K562 (cell line): Measurements from ENCODE around the gene FHIT. TPM values are rescaled to one million over a fixed set of nuclear protein-coding genes. Genes with fewer than 3 reads are reported as not detected.

Experiments used
- ATAC-seq: fragments of 200-7000 bp; cut with Tn5 transposase; 3 replicates; pipeline ENCODE4 v1.9.1; 2020; ENCODE audit warnings: moderate library complexity
- BruUV-seq: library from RNA; stranded (reverse); fragments of 400-500 nt; replicated peaks from 2 replicates; lab custom pipeline; 2021; lab: Mats Ljungman, UMichigan
- CTCF ChIA-PET: fragments of 300-600 bp; formaldehyde crosslinking; extraction: SDS; loops from one replicate; lab custom pipeline; 2021; ENCODE audit warnings: low intra/inter-chr PET ratio; lab: Yijun Ruan, JAX
- POLR2A ChIA-PET: fragments of 300-600, 350-650 bp; sonication (Branson Sonifier 250); formaldehyde crosslinking; extraction: SDS; loops from one replicate; lab custom pipeline; 2021; ENCODE audit warnings: antibody characterized with exemption, inconsistent platforms; lab: Yijun Ruan, JAX
- DNase-seq, 4 experiments: peaks; one replicate each; pipeline versions ENCODE4 v3.0.0 to v3.0.0-alpha.2; 2011 to 2018; ENCODE audit warnings: low spot score in 3 of 4, mixed read lengths in 3 of 4; ENCODE audit errors: extremely low read depth in 1 of 4
- FAIRE-seq: peaks from 2 replicates; lab custom pipeline; 2011; peaks lifted over from hg19 to GRCh38; lab: Jason Lieb, UNC
- H2AFZ ChIP-seq: 2 replicates; pipeline ENCODE4 v1.6.0; 2011; ENCODE audit warnings: low read depth, low read length, control low read depth, inconsistent platforms
- H3K27ac ChIP-seq: fragments of 200-600 bp; 3 replicates; pipeline ENCODE4 v1.8.0; 2011; ENCODE audit warnings: low read depth, mild to moderate bottlenecking, control low read depth, inconsistent platforms, low read length, moderate library complexity, mixed read lengths; ENCODE audit errors: extremely low read depth
- H3K27me3 ChIP-seq, 2 experiments: fragments of 300-600 bp in 1 of 2; 2 replicates in 1 of 2; 3 replicates in 1 of 2; pipeline versions ENCODE4 v1.6.0 to v1.8.0; 2011; ENCODE audit warnings: inconsistent platforms in 2 of 2, low read length in 2 of 2, mild to moderate bottlenecking in 1 of 2, mixed read lengths in 1 of 2, moderate library complexity in 1 of 2; ENCODE audit not compliant: control insufficient read depth in 2 of 2, insufficient read depth in 2 of 2
- H3K36me3 ChIP-seq: fragments of 300-600 bp; 3 replicates; pipeline ENCODE4 v1.8.0; 2011; ENCODE audit warnings: mild to moderate bottlenecking, low read length, inconsistent platforms; ENCODE audit not compliant: control insufficient read depth, insufficient read depth
- H3K4me1 ChIP-seq, 2 experiments: fragments of 200-600 bp in 1 of 2; replicated peaks in 1 of 2; 2 replicates in 1 of 2; 3 replicates in 1 of 2; pipeline versions ENCODE4 v1.5.1 to v1.8.0; 2011; ENCODE audit warnings: inconsistent platforms in 2 of 2, low read length in 2 of 2, mild to moderate bottlenecking in 1 of 2, mixed read lengths in 1 of 2, moderate library complexity in 1 of 2; ENCODE audit not compliant: control insufficient read depth in 2 of 2, insufficient read depth in 2 of 2
- H3K4me2 ChIP-seq: 2 replicates; pipeline ENCODE4 v1.6.1; 2011; ENCODE audit warnings: low read length, control low read depth, inconsistent platforms, mixed read lengths; ENCODE audit not compliant: insufficient read depth
- H3K4me3 ChIP-seq: fragments of 200-600 bp; sonication (generic), shearing (Covaris generic); 2 replicates; pipeline ENCODE4 v1.5.1; 2016; ENCODE audit warnings: control low read depth, inconsistent platforms
- H3K79me2 ChIP-seq: fragments of 200-600 bp; 3 replicates; pipeline ENCODE4 v1.8.0; 2011; ENCODE audit warnings: low read length, inconsistent platforms; ENCODE audit not compliant: control insufficient read depth, insufficient read depth
- H3K9ac ChIP-seq, 2 experiments: 2 replicates each; pipeline versions ENCODE4 v1.6.0 to v1.6.1; 2011; ENCODE audit warnings: low read depth in 2 of 2, low read length in 2 of 2, control low read depth in 1 of 2, inconsistent platforms in 1 of 2, mild to moderate bottlenecking in 1 of 2, mixed read lengths in 1 of 2; ENCODE audit not compliant: insufficient read depth in 1 of 2
- H3K9me1 ChIP-seq: one replicate; pipeline ENCODE4 v1.6.0; 2011; ENCODE audit warnings: inconsistent platforms, mild to moderate bottlenecking, low read length, moderate library complexity; ENCODE audit not compliant: control insufficient read depth, insufficient read depth
- H3K9me3 ChIP-seq: replicated peaks from 2 replicates; pipeline ENCODE4 v1.5.1; 2011; ENCODE audit warnings: low read depth, low read length, inconsistent platforms; ENCODE audit not compliant: control insufficient read depth, insufficient read depth
- H4K20me1 ChIP-seq: replicated peaks from 2 replicates; pipeline ENCODE4 v1.6.1; 2011; ENCODE audit warnings: low read length, inconsistent platforms, mixed read lengths; ENCODE audit not compliant: control insufficient read depth, insufficient read depth
- CEBPG ChIP-seq, 3 experiments: fragments of 200-800 bp in 1 of 3; sonication (Bioruptor generic) in 1 of 3; sonication (generic) in 1 of 3; formaldehyde crosslinking in 1 of 3; IDR thresholded peaks in 2 of 3; conservative IDR thresholded peaks in 1 of 3; 2 replicates each; pipeline versions ENCODE4 v1.6.1 to v1.8.0; 2016 to 2022; ENCODE audit warnings: missing compliant biosample characterization in 2 of 3, missing genetic modification characterization in 2 of 3, mild to moderate bottlenecking in 1 of 3, missing genetic modification reagents in 1 of 3
- ESRRA ChIP-seq: fragments of 450-650 bp; IDR thresholded peaks from 2 replicates; pipeline ENCODE4 v1.6.1; 2014; ENCODE audit warnings: low read depth, mild to moderate bottlenecking, moderate library complexity, borderline replicate concordance
- EWSR1 ChIP-seq: fragments of 450-650 bp; IDR thresholded peaks from 2 replicates; pipeline ENCODE4 v1.6.1; 2018; ENCODE audit warnings: borderline replicate concordance, mild to moderate bottlenecking, low read depth, moderate library complexity; ENCODE audit not compliant: partially characterized antibody
- NFIX ChIP-seq: fragments of 250-450 bp; sonication (Bioruptor Pico); IDR thresholded peaks from 2 replicates; pipeline ENCODE4 v1.4.0; 2020; ENCODE audit warnings: low read depth, mild to moderate bottlenecking, moderate library complexity
- OTX1 ChIP-seq: fragments of 450-650 bp; formaldehyde crosslinking; IDR thresholded peaks from 2 replicates; pipeline ENCODE4 v1.4.0; 2022; ENCODE audit warnings: mild to moderate bottlenecking
- PTRF ChIP-seq: fragments of 450-650 bp; IDR thresholded peaks from 2 replicates; pipeline ENCODE4 v1.6.1; 2016; ENCODE audit warnings: mild to moderate bottlenecking, missing genetic modification characterization, missing compliant biosample characterization
- SMARCB1 ChIP-seq: IDR thresholded peaks from 2 replicates; pipeline ENCODE4 v1.6.1; 2011; ENCODE audit warnings: improper control_type of control experiment, low read depth; ENCODE audit not compliant: insufficient read length
- SREBF2 ChIP-seq: sonication (generic); formaldehyde crosslinking; IDR thresholded peaks from 2 replicates; pipeline ENCODE4 v1.4.0; 2020; ENCODE audit warnings: mild to moderate bottlenecking, missing genetic modification reagents
- TARDBP ChIP-seq: fragments of 450-650 bp; IDR thresholded peaks from 2 replicates; pipeline ENCODE4 v1.6.1; 2016
- TOE1 ChIP-seq, 2 experiments: fragments of 450-650 bp in 1 of 2; sonication (generic) in 1 of 2; formaldehyde crosslinking in 1 of 2; IDR thresholded peaks; 2 replicates each; pipeline versions ENCODE4 v1.7.1 to v1.8.0; 2016 to 2022; ENCODE audit warnings: borderline replicate concordance in 2 of 2, mild to moderate bottlenecking in 2 of 2, antibody characterized with exemption in 1 of 2, inconsistent platforms in 1 of 2, low read depth in 1 of 2, missing genetic modification reagents in 1 of 2, moderate library complexity in 1 of 2
- ZBTB1 ChIP-seq: sonication (generic); formaldehyde crosslinking; IDR thresholded peaks from 2 replicates; pipeline ENCODE4 v1.8.1; 2023; ENCODE audit warnings: missing genetic modification reagents, low read depth, mild to moderate bottlenecking, borderline replicate concordance
- ZBTB5 ChIP-seq: fragments of 450-650 bp; IDR thresholded peaks from 2 replicates; pipeline ENCODE4 v1.6.1; 2017; ENCODE audit warnings: antibody characterized with exemption
- ZNF436 ChIP-seq: fragments of 250-450, 450-650 bp; sonication (Bioruptor Pico); formaldehyde crosslinking; IDR thresholded peaks from 2 replicates; pipeline ENCODE4 v1.7.0; 2020; ENCODE audit warnings: mild to moderate bottlenecking
- ZNF512 ChIP-seq: IDR thresholded peaks from 2 replicates; pipeline ENCODE4 v1.6.1; 2016; ENCODE audit warnings: missing genetic modification characterization, missing compliant biosample characterization
- WGBS: fragments of 100-300 bp; shearing (Covaris generic); methylation state at CpG from one replicate; pipeline ENCODE4 v1.1.6; 2016; ENCODE audit warnings: low coverage, mixed read lengths; ENCODE audit not compliant: insufficient coverage; ENCODE audit errors: missing lambda C conversion rate; 5-methylcytosine and 5-hydroxymethylcytosine counted together
- in situ Hi-C: fragments of 300-500 bp; cut with MboI; formaldehyde crosslinking; loops from 4 replicates; pipeline ENCODE4 v1.15.0; 2018; ENCODE audit warnings: inconsistent platforms, mixed read lengths
- intact Hi-C: fragments of 100-400 bp; cut with micrococcal nuclease; formaldehyde crosslinking; loops from 2 replicates; pipeline ENCODE4 v1.14.2; 2022
- polyA plus RNA-seq, 8 experiments: library from polyadenylated mRNA; depleted of rRNA in 4 of 8; stranded (reverse) in 5 of 8; unstranded in 3 of 8; fragments of >200 nt; fragmentation: Nextera tagmentation in 2 of 8; fragmentation: Illumina TruSeq in 1 of 8; extraction: Ambion mirVana in 2 of 8; extraction: Trizol in 1 of 8; gene quantifications; 2 replicates each; pipeline versions ENCODE4 v1.2.1 to v1.2.3, GENCODE V29; 2011 to 2014; ENCODE audit warnings: inconsistent platforms in 1 of 8, missing spikeins in 1 of 8
- total RNA-seq, 7 experiments: library from RNA; depleted of rRNA in 6 of 7; stranded (reverse); fragments of >200 nt in 6 of 7; fragmentation: Illumina TruSeq in 2 of 7; extraction: Trizol in 2 of 7; gene quantifications; 2 replicates each; pipeline versions ENCODE4 v1.2.1 to v1.2.3, GENCODE V29; 2011 to 2021; ENCODE audit warnings: low replicate concordance in 1 of 7

FHIT gene
- total and polyA plus RNA-seq, 9 of the 15 experiments (the other 6 are each of a cell fraction or from before 2014, with no cell fraction given), result 1.7 to 9.1 (median 4.3) TPM

- Histone ChIP-seq H2AFZ (no peak overlapping the region), H3K4me3 (no peak overlapping the region), H4K20me1 (no peaks in the 10 kb centered on the region), H3K36me3 (no peaks in the 10 kb centered on the region), H3K4me2 (no peak overlapping the region), H3K9me1 (no peaks in the 10 kb centered on the region), H3K27me3 (no peaks in the 10 kb centered on the region), H3K79me2 (no peaks in the 10 kb centered on the region; the same call in 2 of the 3 replicates), H3K9me3 (no peaks in the 10 kb centered on the region), H3K4me1 (no peaks in the 10 kb centered on the region), H3K9ac (no peak overlapping the region), H3K27ac (no peak overlapping the region)
- ATAC-seq (no peak), FAIRE-seq (no peak), DNase-seq (no peak)
- WGBS, result 17% methylated on average over 4 of the region's 4 CpGs
- in situ Hi-C loops (no loop called here), intact Hi-C loops (no loop called here)
- BruUV-seq, result no TSS peak
- ChIA-PET CTCF (no interaction called here), POLR2A (interaction anchor here (0.6 kb wide), 1 partner anchor 1577 kb away, joined by 3 read pairs; no protein-coding TSS in a partner anchor)
- TF ChIP-seq EWSR1 (no peak), TOE1 (IDR thresholded peaks at IDR 0.05; ENCODE audit: borderline replicate concordance) (no peak), TOE1 (CRISPR knock-in tag; IDR thresholded peaks at IDR 0.05; ENCODE audit: borderline replicate concordance, low read depth) (no peak), PTRF (tag) (no peak), ZBTB1 (CRISPR knock-in tag) (no peak), ZBTB5 (no peak), ZNF436 (no peak), SMARCB1 (no peak), TARDBP (no peak), CEBPG (CRISPR knock-in tag; IDR thresholded peaks at IDR 0.05) (no peak), CEBPG (tag; conservative IDR thresholded peaks at IDR 0.05 in 1 of 2, IDR thresholded peaks at IDR 0.05 in 1 of 2) (no peak), OTX1 (CRISPR knock-in tag) (no peak), ESRRA (no peak), SREBF2 (CRISPR knock-in tag) (no peak), ZNF512 (tag) (no peak), NFIX (no peak)
Observed at GRCh38 chr3:61184956-61185355, 66.3 kb downstream of the FHIT start.
